GM06990 (cell line): ENCODE measurements around the gene PLK2.

Source experiments
- DNase-seq: peaks from one replicate; pipeline ENCODE4 v3.0.0-alpha.2; 2011; ENCODE audit not compliant: insufficient read length; ENCODE audit errors: extremely low read depth
- H3K27me3 ChIP-seq: replicated peaks from 2 replicates; pipeline ENCODE4 v1.6.0; 2011; ENCODE audit warnings: low read length; ENCODE audit not compliant: control insufficient read depth, insufficient read depth
- H3K36me3 ChIP-seq: 2 replicates; pipeline ENCODE4 v1.5.1; 2011; ENCODE audit warnings: low read length; ENCODE audit not compliant: control insufficient read depth, insufficient read depth
- H3K4me3 ChIP-seq: replicated peaks from 2 replicates; pipeline ENCODE4 v1.5.1; 2011; ENCODE audit warnings: low read depth, mild to moderate bottlenecking, control low read depth, low read length
- CTCF ChIP-seq: IDR thresholded peaks from 2 replicates; pipeline ENCODE4 v1.5.1; 2011; ENCODE audit warnings: low read length, control low read depth, mild to moderate bottlenecking, inconsistent platforms; ENCODE audit not compliant: insufficient read depth, poor library complexity, severe bottlenecking

Gene PLK2

GRCh38 chr5:58490402-58491050 lies 30.6 kb upstream of the PLK2 start:
- no peaks in the 10 kb centered on the region for H3K36me3 ChIP-seq
- TF ChIP-seq CTCF, result no peak
- H3K27me3 ChIP-seq, result no peaks in the 10 kb centered on the region
- no peak for DNase-seq
- H3K4me3 ChIP-seq, result no peak overlapping the region

DNA sequence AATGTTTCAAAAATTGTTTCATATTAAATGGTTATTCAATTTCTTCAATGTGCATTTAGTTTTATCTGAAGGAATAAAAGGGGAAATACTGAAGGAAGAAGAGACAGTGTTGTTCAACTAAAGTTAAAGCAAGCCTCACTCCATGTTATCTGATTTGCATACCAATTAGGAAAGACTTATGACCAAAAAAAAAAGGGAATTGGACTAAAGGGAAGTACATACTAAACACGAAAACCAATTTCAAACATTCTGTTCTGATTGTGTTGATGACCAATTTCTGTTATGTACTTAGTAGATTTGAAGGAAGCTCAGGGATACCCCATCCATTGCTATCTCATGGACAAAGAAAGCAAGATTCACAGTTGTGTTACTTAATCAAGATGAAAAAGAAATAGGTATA lies 26.4 kb upstream of the PLK2 start:
- DNase-seq, result no peak
- no peak for TF ChIP-seq CTCF
- Histone ChIP-seq H3K27me3 (no peaks in the 10 kb centered on the region), H3K4me3 (no peak overlapping the region), H3K36me3 (no peaks in the 10 kb centered on the region)

- H3K36me3 ChIP-seq, result no peaks in the 10 kb centered on the region
- H3K27me3 ChIP-seq, result no peaks in the 10 kb centered on the region
- DNase-seq, result no peak
- H3K4me3 ChIP-seq, result no peak overlapping the region
- no peak for TF ChIP-seq CTCF
Measured at GRCh38 chr5:58484505-58484904, 24.6 kb upstream of the PLK2 start.

DNA sequence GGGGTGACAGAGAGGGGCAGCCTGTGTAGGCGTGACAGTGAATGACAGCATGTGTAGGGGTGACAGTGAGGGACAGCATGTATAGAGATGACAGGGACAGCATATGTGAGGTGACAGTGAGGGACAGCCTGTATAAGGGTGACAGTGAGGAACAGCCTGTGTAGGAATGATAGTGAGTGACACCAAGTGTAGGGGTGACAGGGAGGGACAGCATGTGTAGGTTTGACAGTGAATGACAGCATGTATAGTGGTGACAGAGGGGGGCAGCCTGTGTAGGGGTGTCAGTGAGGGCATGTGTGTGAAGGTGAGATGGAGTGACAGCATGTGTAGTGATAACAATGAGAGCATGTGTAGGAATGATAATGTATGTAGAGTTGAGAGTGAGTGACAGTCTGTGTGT lies 22.6 kb upstream of the PLK2 start:
- Histone ChIP-seq H3K27me3 (no peaks in the 10 kb centered on the region), H3K36me3 (no peaks in the 10 kb centered on the region), H3K4me3 (no peak overlapping the region)
- DNase-seq, result no peak
- no peak for TF ChIP-seq CTCF

DNA sequence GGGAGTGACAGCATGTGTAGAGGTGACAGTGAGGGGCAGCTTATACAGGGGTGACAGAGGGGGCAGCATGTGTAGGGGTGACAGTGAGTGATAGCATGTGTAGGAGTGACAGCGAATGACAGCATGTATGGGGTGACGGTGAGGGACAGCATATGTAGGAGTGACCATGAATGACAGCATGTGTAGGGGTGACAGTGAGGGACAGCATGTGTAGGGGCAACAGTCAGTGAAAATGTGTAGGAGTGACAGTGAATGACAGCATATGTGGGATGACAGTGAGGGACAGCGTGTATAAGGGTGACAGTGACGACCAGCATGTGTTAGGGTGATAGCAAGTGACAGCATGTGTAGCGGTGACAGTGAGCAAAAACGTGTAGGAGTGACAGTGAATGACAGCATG lies 21.9 kb upstream of the PLK2 start:
- Histone ChIP-seq H3K27me3 (no peaks in the 10 kb centered on the region), H3K36me3 (no peaks in the 10 kb centered on the region), H3K4me3 (no peak overlapping the region)
- no peak for TF ChIP-seq CTCF
- no peak for DNase-seq
